KOPT-K1 (cell line): ENCODE measurements around the gene FBN1.

Source experiments
- H3K27ac ChIP-seq: fragments of 200-600 bp; sonication (generic); 2 replicates; pipeline ENCODE4 v1.5.1; 2016; ENCODE audit warnings: antibody characterized with exemption, mild to moderate bottlenecking, low read depth, low read length; ENCODE audit not compliant: poor library complexity, severe bottlenecking
- H3K36me3 ChIP-seq: fragments of 200-600 bp; sonication (generic); 2 replicates; pipeline ENCODE4 v1.5.1; 2017; ENCODE audit warnings: antibody characterized with exemption, mild to moderate bottlenecking, low read length, moderate library complexity; ENCODE audit not compliant: insufficient read depth
- H3K9me3 ChIP-seq: fragments of 200-600 bp; sonication (generic); 2 replicates; pipeline ENCODE4 v1.5.1; 2017; ENCODE audit warnings: antibody characterized with exemption, low read length, mild to moderate bottlenecking; ENCODE audit not compliant: insufficient read depth, poor library complexity, severe bottlenecking

Gene FBN1

DNA sequence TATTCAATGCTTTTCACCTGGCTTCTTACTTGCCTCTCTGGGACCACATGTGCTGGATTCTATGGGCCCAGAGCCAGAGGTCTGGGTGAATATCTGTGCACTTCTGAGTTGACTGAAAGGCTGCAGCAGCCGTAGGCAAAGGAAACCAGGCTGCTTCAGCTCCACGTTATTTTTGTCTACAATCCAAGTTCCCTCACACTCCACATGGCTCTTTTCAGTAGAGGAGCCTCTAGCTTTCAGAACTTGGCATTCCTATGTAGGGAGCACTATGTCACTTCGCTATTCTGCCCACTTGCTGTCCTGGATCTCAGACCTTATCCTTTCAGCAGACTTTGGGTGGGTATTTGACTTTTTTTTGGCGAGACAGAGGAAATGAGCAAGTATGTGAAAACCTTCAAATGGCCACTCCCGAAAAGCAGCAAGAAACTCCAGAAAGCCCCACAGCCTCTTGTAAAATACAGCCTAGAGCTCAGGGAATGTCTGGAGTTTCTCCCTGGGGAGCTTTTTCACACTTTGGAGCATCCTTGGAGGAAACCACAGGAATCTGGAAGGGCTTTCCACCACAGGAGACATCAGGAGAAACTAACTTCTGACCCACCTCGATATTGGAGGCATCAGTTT is 233.4 kb downstream of the FBN1 start:
- no peak overlapping the region for H3K27ac ChIP-seq
- H3K36me3 ChIP-seq, result no peaks in the 10 kb centered on the region
- H3K9me3 ChIP-seq, result no peaks in the 10 kb centered on the region

DNA sequence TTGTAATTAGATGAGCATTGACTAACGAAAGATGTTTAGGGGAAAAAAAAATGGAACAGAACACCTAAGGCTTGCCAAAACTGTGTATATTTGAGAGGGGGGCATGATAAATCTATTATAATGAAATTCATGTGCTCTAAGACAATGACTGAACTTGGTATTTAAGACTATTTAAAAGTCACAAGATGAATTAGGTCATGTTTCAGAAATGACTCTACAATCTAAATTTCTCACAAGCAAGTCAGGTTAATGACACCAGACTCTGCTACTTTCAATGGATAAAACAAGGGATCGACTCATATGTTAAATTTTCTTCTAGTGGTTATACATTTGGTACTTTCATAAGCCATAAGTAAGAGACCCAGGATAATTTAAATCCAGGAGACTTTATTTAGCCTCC is 235.9 kb downstream of the FBN1 start:
- no peaks in the 10 kb centered on the region for H3K9me3 ChIP-seq
- no peak overlapping the region for H3K27ac ChIP-seq
- no peaks in the 10 kb centered on the region for H3K36me3 ChIP-seq

DNA sequence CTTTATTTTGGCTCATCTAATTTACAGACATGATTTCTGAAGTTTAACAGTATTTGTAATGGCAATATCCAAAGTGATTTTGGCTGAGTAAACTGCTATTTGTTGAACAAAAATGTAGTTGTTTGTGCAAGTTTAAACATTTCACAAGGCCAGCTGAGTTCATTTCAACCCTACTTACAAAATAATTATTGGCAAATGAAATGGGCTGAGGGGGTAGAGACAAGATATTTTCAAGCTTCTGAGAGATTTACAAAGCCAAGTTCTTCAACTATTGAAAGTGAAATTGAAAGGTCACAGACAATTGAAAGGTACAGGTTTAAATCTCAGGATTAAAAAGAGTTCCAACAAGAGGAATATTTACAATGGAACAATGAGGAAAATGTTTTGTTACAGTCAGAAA is 237.2 kb downstream of the FBN1 start:
- H3K9me3 ChIP-seq, result no peaks in the 10 kb centered on the region
- no peak overlapping the region for H3K27ac ChIP-seq
- H3K36me3 ChIP-seq, result no peaks in the 10 kb centered on the region

DNA sequence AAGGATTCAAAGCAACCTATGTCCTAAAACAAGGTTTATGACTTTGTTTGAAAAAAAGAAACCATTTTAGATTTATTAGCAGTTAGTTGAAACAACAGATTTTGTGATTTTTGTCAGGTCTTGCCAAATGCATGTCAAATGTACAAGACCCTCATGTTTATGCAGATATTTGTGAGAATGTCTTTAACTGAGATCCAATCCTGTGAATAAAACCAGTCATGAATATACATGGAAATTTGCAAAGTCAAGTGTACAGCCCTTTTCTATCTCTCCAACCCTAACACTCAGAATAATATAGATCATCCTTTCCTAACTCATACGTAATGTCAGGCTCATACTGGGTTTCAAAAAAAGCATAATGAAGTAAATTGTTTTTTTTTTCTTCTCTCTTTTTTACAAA is 237.9 kb downstream of the FBN1 start:
- Histone ChIP-seq H3K36me3 (no peaks in the 10 kb centered on the region), H3K27ac (no peak overlapping the region)

DNA sequence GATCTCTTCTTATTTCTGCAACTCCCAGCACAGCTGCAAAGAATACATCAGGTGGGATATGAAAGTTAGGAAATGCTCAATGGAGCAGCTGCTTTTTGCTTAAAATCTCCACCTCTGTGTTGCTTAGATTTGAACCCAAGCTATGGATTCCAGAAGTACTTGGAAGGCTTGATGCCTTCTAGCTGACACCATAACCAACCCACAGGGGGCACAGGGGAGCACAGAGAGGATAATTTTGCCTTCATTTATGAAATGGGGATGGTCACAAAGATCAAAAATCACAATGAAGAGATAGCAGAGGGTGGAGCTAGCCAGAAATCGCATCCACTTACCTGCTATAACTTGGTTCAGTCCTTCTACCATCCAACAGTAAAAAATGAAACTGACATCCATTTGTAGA is 238.6 kb downstream of the FBN1 start:
- Histone ChIP-seq H3K9me3 (no peaks in the 10 kb centered on the region), H3K27ac (no peak overlapping the region), H3K36me3 (no peaks in the 10 kb centered on the region)

More for the DNA sequence above, 237.9 kb downstream of the FBN1 start:
- H3K9me3 ChIP-seq, result no peaks in the 10 kb centered on the region

DNA sequence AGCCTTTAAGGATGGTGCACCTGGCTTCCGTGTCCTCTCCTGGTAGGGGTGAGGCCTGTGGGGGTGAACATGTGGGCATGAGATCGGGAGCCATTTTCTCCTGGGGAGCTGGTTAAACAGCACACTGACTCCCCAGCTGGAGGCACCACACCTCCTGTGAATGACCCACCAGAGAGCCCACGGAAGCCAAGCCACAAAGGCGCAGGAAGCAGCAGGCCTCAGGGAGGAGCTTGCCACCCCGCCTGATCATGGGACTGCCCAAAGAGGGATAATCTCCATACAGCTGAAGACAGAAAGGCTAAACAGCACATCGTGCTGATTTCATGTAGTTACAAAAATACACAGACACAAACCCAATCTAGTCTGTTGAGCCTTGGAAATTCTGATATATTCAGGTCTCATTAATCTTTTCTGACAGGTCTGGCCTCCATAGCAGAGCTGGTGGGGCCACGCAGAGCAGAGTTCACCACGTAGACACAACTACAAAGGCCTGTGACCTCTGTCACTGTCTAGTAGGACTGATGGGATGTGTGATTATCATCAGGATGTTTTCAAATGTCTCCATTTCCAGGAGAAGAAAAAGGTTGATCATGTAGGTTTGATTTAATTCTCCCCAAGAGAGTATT is 239.1 kb downstream of the FBN1 start:
- Histone ChIP-seq H3K36me3 (no peaks in the 10 kb centered on the region), H3K27ac (no peak overlapping the region), H3K9me3 (no peaks in the 10 kb centered on the region)

DNA sequence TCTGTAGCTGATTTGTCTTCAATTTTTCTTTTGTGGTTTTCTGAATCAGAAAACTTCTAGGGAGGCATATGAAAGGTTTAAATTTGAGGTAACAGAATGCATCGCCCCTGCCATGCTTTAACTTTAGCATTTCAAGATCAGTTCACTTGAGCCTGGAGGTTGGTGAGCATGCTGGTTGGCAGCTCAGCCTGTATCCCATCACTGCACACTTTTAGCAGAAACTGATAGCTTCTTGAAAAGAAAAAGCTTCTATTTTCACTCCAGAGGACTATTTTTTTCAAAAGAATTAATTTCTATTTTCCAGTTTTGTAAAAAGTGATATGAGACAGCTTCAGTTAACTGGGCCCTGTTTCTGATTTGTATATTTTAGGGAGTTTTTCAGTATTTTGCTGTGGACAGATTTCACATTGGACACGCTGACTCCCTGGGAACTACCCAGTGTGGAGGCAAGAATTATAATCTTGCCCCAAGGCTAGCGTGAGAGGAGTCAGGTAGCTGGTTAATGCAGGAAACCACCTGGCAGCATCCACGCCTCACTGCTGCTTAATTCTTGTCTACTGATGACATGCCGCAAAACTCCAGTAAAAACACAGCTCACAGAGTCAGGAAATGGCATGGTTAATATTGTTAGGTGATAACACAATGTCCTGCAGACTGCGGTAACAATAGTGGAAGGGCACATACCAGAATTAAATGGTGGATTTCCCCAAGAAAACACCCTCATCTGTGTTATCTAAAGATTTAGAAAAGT is 242.9 kb downstream of the FBN1 start:
- H3K36me3 ChIP-seq, result no peaks in the 10 kb centered on the region
- H3K9me3 ChIP-seq, result no peaks in the 10 kb centered on the region
- H3K27ac ChIP-seq, result no peak overlapping the region

DNA sequence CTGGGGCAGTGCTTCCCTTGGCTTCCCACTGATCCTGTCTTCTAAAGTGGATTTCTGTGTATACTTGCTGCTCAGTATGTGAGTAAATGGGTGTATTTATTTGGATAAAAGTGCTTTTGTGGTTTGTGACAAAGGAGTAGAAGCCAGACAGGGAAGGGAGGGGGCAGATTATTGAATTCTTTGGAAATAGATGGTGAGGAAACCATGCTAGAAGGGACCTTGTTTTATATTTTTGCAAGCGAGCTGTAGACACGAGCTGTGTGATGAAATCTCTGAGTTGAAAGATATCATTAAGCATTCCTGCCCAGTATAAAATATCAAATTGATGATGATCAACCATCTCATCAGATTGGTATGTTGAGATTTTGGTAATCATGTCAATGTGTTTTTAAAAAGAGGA is 245.4 kb downstream of the FBN1 start:
- Histone ChIP-seq H3K9me3 (no peaks in the 10 kb centered on the region), H3K36me3 (no peaks in the 10 kb centered on the region), H3K27ac (no peak overlapping the region)

DNA sequence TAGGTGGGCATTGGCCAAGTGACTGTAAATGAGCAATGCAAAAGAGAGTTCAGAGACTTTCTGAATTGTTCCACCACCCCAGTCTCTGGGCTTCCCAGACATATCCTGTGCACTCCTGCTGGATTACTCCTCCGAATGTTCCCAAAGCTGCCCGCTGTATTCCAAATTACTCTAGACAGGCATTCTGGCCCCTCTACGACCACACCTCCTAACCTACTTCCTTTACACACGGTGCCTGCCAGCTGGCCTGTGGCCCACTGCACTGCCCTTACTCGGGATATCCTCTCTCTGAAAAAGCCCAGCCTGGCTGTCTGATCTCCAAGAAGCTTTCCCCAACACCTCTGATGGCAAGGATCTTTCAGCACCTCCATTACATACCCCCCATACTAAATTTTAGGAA is 247.7 kb downstream of the FBN1 start:
- Histone ChIP-seq H3K27ac (no peak overlapping the region), H3K36me3 (no peaks in the 10 kb centered on the region), H3K9me3 (no peaks in the 10 kb centered on the region)

DNA sequence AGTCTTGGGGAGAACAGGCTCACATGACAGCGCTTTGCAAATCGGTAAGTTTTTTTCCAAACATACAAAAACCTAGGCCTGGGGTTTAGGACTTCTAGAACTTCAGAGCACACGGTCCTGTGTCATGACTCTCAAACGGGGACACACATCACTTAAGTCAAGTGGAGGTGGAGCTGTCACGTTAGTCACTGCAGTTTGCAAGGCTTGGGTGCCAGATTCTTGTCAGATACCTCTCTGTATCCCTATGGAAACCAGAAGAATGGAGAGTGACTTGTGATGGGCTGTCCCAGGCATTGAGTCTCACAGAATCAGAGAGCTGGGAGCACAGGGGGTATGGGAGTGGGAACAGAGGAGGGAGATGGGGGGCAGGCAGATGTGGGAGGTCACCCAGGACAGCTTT is 249.5 kb downstream of the FBN1 start:
- no peaks in the 10 kb centered on the region for H3K36me3 ChIP-seq
- H3K9me3 ChIP-seq, result no peaks in the 10 kb centered on the region
- no peak overlapping the region for H3K27ac ChIP-seq

DNA sequence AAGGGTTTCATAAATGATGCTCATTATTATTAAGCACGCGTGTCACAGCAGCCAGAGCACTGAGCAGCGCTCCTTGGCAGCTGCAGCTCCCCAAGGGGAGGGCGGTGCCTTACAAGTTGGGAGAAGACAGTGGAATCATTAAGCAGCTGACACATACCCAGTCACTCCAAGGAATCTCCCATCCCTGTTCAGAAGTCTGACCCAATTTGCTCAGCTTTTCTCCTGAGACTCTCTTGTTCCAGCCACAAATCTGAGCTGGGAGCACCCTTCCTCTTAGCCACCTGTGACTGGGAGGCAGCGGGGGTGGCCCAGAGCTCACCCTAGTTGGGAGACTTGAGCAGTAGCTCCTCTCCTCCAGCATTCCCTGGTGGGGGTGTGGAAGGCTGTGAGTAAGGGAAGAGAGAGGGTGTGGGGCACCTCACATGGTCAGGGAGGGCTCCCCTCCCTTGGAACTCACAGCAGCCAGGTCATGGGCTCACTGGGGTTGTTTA is 249.9 kb downstream of the FBN1 start:
- no peak overlapping the region for H3K27ac ChIP-seq
- no peaks in the 10 kb centered on the region for H3K36me3 ChIP-seq
- no peaks in the 10 kb centered on the region for H3K9me3 ChIP-seq

DNA sequence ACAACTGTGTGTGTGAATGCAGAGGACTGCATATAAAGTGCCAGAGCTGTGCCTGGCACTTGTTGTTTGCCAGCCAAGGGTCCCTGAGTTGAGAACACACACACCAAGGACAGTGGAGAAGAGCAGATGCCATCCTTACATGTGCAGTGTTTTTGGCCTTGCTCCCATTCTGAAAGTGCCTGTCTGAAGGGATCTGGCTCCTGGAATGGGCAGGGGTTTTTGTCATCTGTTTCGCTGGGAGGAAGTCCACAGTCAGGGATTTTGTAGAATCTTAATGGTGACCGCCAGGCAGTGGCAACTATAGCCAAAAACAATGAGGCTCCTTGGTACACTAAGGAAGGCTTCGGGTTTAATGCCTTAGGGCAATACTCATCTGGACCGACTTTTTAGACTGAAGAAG is 250.5 kb downstream of the FBN1 start:
- H3K27ac ChIP-seq, result no peak overlapping the region
- no peaks in the 10 kb centered on the region for H3K9me3 ChIP-seq
- H3K36me3 ChIP-seq, result no peaks in the 10 kb centered on the region

DNA sequence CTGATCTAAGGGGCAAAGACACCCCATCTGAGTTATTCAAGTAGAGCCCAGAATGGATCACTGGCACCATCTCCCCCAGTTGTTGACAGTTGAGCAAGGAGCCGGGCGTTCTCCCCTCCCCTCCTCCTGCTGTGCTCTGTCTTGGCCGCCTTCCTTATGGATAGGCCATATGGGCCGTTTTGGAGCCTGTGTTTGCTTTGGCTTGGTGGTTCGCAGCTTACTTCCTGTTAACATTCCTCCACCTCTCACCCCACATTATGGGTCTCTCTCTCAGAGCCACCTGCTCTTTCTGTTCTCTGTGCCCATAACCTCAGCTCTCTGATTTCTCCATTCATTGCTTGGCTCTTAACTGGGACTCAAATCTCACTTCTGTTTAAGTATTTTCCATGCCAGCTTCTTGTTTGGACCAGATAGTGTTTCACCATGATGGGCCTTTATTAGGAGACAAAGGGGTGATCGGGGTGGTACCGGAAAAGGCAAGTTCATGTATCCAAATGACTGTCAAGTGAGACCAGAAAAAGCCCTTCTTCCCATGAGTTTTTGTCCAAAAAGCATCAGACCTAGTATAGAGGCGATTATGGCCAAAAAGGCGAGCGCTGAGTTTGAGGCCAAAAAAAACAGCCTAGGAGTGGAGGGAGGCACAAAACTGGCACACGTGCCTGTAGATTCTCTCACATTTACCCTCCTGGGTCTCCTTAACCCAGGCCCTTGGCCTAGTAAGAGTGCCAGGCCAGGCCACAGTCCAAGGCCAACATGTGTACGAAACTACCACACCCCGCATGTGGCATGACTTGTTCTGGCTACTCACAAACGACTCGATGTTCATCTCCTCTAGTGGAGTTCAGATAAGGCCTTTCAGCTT is 251.6 kb downstream of the FBN1 start:
- Histone ChIP-seq H3K27ac (no peak overlapping the region), H3K36me3 (no peaks in the 10 kb centered on the region), H3K9me3 (no peaks in the 10 kb centered on the region)

DNA sequence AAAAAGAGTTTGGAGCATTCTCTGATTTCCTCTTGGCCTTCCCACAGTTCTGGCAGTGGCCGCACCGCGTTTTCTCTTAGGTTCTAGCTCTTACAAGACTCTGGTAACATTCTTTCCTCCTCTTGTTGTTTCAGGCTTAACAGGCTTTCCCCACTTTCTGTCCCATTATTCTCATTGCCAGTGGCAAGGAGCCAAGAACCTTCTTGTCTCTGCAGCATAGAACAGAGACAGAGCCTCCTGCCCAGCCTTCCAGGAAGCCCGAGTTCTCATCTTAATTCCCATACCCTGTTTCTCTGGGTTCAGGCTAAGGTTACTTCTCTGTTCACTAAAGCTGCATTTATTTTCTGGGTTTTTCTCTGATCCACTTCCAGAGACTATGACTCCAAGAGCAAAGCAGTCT is 253.2 kb downstream of the FBN1 start:
- Histone ChIP-seq H3K9me3 (no peaks in the 10 kb centered on the region), H3K36me3 (no peaks in the 10 kb centered on the region), H3K27ac (no peak overlapping the region)

DNA sequence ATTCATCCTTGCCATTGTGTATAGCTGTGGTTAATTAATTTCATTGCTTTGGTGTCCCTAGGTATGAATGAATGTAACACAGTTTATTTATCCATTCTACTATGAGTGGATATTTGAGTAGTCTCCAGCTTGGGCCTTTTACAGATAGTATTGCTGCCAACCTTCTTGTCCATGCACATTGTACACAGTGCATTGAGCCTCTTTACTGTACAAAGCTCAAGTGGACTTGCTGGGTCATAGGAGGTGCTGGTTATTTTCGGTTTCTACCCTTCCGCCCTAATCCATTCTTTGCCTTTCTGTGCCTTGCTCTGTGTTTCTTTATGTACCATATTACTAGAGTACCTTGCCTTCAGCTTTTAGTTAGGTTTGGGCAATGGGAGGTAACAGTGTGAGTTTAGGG is 253.6 kb downstream of the FBN1 start:
- Histone ChIP-seq H3K27ac (no peak overlapping the region), H3K9me3 (no peaks in the 10 kb centered on the region), H3K36me3 (no peaks in the 10 kb centered on the region)
